H1 (cell line): Measurements from ENCODE around the gene PLXNA4. TPM values are rescaled to one million over a fixed set of nuclear protein-coding genes. Genes with fewer than 3 reads are reported as not detected.

ENCODE experiments used
- CTCF ChIA-PET: fragments of 300-600 bp; sonication (Branson Sonifier 250); formaldehyde crosslinking; loops from one replicate; lab custom pipeline; 2021; ENCODE audit not compliant: partially characterized antibody; lab: Charles Lee
- POLR2A ChIA-PET: fragments of 300-600 bp; sonication (Branson Sonifier 250); formaldehyde crosslinking; loops from one replicate; lab custom pipeline; 2021; ENCODE audit warnings: inconsistent platforms; ENCODE audit not compliant: partially characterized antibody; lab: Charles Lee
- DNase-seq, 2 experiments: peaks; one replicate each; pipeline versions ENCODE4 v3.0.0 to v3.0.0-alpha.2; 2010 to 2022; ENCODE audit warnings: low spot score in 2 of 2, low read depth in 1 of 2, mixed read lengths in 1 of 2
- FAIRE-seq: peaks from 2 replicates; lab custom pipeline; 2011; peaks lifted over from hg19 to GRCh38; lab: Jason Lieb, UNC
- H2AFZ ChIP-seq: 2 replicates; pipeline ENCODE4 v1.8.1; 2012; ENCODE audit warnings: low read length, inconsistent platforms
- H2AK5ac ChIP-seq: 2 replicates; pipeline ENCODE4 v1.6.1; 2013; ENCODE audit warnings: low read depth, low read length
- H2BK120ac ChIP-seq: replicated peaks from 2 replicates; pipeline ENCODE3; 2013; ENCODE audit warnings: low read depth, low read length, inconsistent platforms
- H2BK12ac ChIP-seq: 2 replicates; pipeline ENCODE4 v1.6.1; 2013; ENCODE audit warnings: low read depth, low read length
- H2BK15ac ChIP-seq: 2 replicates; pipeline ENCODE4 v1.6.1; 2013; ENCODE audit warnings: low read length
- H2BK20ac ChIP-seq: 2 replicates; pipeline ENCODE4 v1.6.1; 2013; ENCODE audit warnings: low read length
- H2BK5ac ChIP-seq: 2 replicates; pipeline ENCODE4 v1.6.1; 2013; ENCODE audit warnings: low read depth, low read length
- H3K14ac ChIP-seq: 2 replicates; pipeline ENCODE4 v1.6.1; 2013; ENCODE audit warnings: inconsistent platforms; ENCODE audit not compliant: insufficient read length
- H3K18ac ChIP-seq: 2 replicates; pipeline ENCODE4 v1.6.1; 2013; ENCODE audit warnings: low read length; ENCODE audit errors: extremely low read depth
- H3K23ac ChIP-seq: 2 replicates; pipeline ENCODE4 v1.6.1; 2013; ENCODE audit warnings: inconsistent platforms; ENCODE audit not compliant: insufficient read length
- H3K23me2 ChIP-seq: 2 replicates; pipeline ENCODE4 v1.6.1; 2013; ENCODE audit warnings: low read depth, low read length
- H3K27ac ChIP-seq: 2 replicates; pipeline ENCODE4 v1.6.1; 2011; ENCODE audit warnings: low read depth, low read length, inconsistent platforms
- H3K27me3 ChIP-seq, 4 experiments: replicated peaks in 1 of 4; 1 replicate in 1 of 4; 2 replicates in 3 of 4; pipeline versions ENCODE4 v1.6.1 to v1.8.1; 2011 to 2013; ENCODE audit warnings: low read length in 3 of 4, mild to moderate bottlenecking in 3 of 4, inconsistent platforms in 2 of 4, mixed read lengths in 2 of 4, moderate library complexity in 1 of 4; ENCODE audit not compliant: control insufficient read depth in 3 of 4, insufficient read depth in 3 of 4; ENCODE audit errors: extremely low read depth in 1 of 4
- H3K36me3 ChIP-seq, 4 experiments: 2 replicates each; pipeline versions ENCODE4 v1.6.1 to v1.8.1; 2011 to 2013; ENCODE audit warnings: mild to moderate bottlenecking in 4 of 4, low read length in 3 of 4, moderate library complexity in 2 of 4, control low read depth in 1 of 4, inconsistent platforms in 1 of 4; ENCODE audit not compliant: insufficient read depth in 4 of 4, control insufficient read depth in 2 of 4
- H3K4ac ChIP-seq: replicated peaks from 2 replicates; pipeline ENCODE3; 2013; ENCODE audit warnings: low read length, low read depth, mixed read lengths, inconsistent platforms; ENCODE audit not compliant: insufficient read length
- H3K4me1 ChIP-seq, 4 experiments: replicated peaks in 1 of 4; 1 replicate in 1 of 4; 2 replicates in 3 of 4; pipeline versions ENCODE4 v1.6.1 to v1.8.1; 2011 to 2013; ENCODE audit warnings: low read length in 3 of 4, inconsistent platforms in 2 of 4, mixed read lengths in 1 of 4; ENCODE audit not compliant: insufficient read depth in 4 of 4, control insufficient read depth in 3 of 4
- H3K4me2 ChIP-seq, 2 experiments: 2 replicates each; pipeline versions ENCODE4 v1.6.1 to v1.8.1; 2011 to 2013; ENCODE audit warnings: low read depth in 2 of 2, low read length in 2 of 2, control low read depth in 1 of 2, inconsistent platforms in 1 of 2, mild to moderate bottlenecking in 1 of 2; ENCODE audit not compliant: insufficient read depth in 1 of 2
- H3K4me3 ChIP-seq, 4 experiments: fragments of 200-600, 300-600 bp in 1 of 4; sonication (generic), shearing (Covaris generic), sonication (Bioruptor Twin) in 1 of 4; 2 replicates each; pipeline versions ENCODE4 v1.5.1 to v1.8.1; 2011 to 2016; ENCODE audit warnings: low read length in 4 of 4, low read depth in 3 of 4, control low read depth in 2 of 4, inconsistent platforms in 2 of 4, mild to moderate bottlenecking in 2 of 4, mixed read lengths in 1 of 4, moderate library complexity in 1 of 4; ENCODE audit not compliant: insufficient read depth in 2 of 4; ENCODE audit errors: extremely low read depth in 1 of 4
- H3K56ac ChIP-seq: replicated peaks from 2 replicates; pipeline ENCODE3; 2013; ENCODE audit warnings: low read depth, mild to moderate bottlenecking, mixed read lengths, low read length, inconsistent platforms; ENCODE audit not compliant: insufficient read length
- H3K79me1 ChIP-seq: 2 replicates; pipeline ENCODE4 v1.6.1; 2013; ENCODE audit warnings: low read depth, low read length, control low read depth
- H3K79me2 ChIP-seq, 2 experiments: 2 replicates each; pipeline versions ENCODE4 v1.6.1 to v1.8.1; 2012 to 2013; ENCODE audit warnings: low read length in 2 of 2, mild to moderate bottlenecking in 2 of 2, inconsistent platforms in 1 of 2; ENCODE audit not compliant: insufficient read depth in 2 of 2, control insufficient read depth in 1 of 2
- H3K9ac ChIP-seq, 4 experiments: replicated peaks in 1 of 4; 1 replicate in 1 of 4; 2 replicates in 3 of 4; pipeline versions ENCODE4 v1.6.1 to v1.8.1; 2011 to 2013; ENCODE audit warnings: low read depth in 3 of 4, low read length in 3 of 4, control low read depth in 2 of 4, mild to moderate bottlenecking in 2 of 4, moderate library complexity in 2 of 4, inconsistent platforms in 1 of 4; ENCODE audit errors: extremely low read depth in 1 of 4
- H3K9me3 ChIP-seq, 2 experiments: 2 replicates each; pipeline versions ENCODE4 v1.6.1 to v1.8.1; 2012 to 2013; ENCODE audit warnings: mild to moderate bottlenecking in 2 of 2, moderate library complexity in 2 of 2, control low read depth in 1 of 2, inconsistent platforms in 1 of 2, low read depth in 1 of 2, low read length in 1 of 2, mixed read lengths in 1 of 2; ENCODE audit not compliant: insufficient read depth in 2 of 2
- H4K20me1 ChIP-seq, 2 experiments: replicated peaks in 1 of 2; 2 replicates each; pipeline versions ENCODE3 to v1.8.1; 2011 to 2013; ENCODE audit warnings: inconsistent platforms in 2 of 2, low read length in 2 of 2, mild to moderate bottlenecking in 1 of 2; ENCODE audit not compliant: insufficient read depth in 2 of 2, control insufficient read depth in 1 of 2
- H4K5ac ChIP-seq: 2 replicates; pipeline ENCODE4 v1.6.1; 2013; ENCODE audit warnings: low read length, low read depth, mixed read lengths, inconsistent platforms; ENCODE audit not compliant: insufficient read length
- H4K8ac ChIP-seq: 2 replicates; pipeline ENCODE4 v1.8.0; 2013; ENCODE audit warnings: mild to moderate bottlenecking, moderate library complexity, low read length, inconsistent platforms; ENCODE audit not compliant: insufficient read depth; ENCODE audit errors: extremely low read depth
- H4K91ac ChIP-seq: replicated peaks from 2 replicates; pipeline ENCODE3; 2013; ENCODE audit warnings: low read length, mixed read lengths, inconsistent platforms; ENCODE audit not compliant: insufficient read length
- BACH1 ChIP-seq: IDR thresholded peaks from 2 replicates; pipeline ENCODE4 v1.6.1; 2012; ENCODE audit warnings: low read length, improper control_type of control experiment
- CBX5 ChIP-seq: fragments of 300-800, 300-1000 bp; sonication (generic); IDR thresholded peaks from 2 replicates; pipeline ENCODE4 v1.7.1; 2016; ENCODE audit warnings: antibody characterized with exemption, low read length, low read depth
- E2F6 ChIP-seq: IDR thresholded peaks from 2 replicates; pipeline ENCODE4 v1.6.1; 2012; ENCODE audit warnings: inconsistent platforms
- EP300 ChIP-seq, 2 experiments: IDR thresholded peaks; 1 replicate in 1 of 2; 2 replicates in 1 of 2; pipeline ENCODE4 v1.6.1; 2011 to 2012; ENCODE audit warnings: low read depth in 2 of 2, low read length in 2 of 2, mild to moderate bottlenecking in 2 of 2, borderline replicate concordance in 1 of 2, inconsistent platforms in 1 of 2, moderate library complexity in 1 of 2
- GTF2F1 ChIP-seq: IDR thresholded peaks from 2 replicates; pipeline ENCODE4 v1.6.1; 2012; ENCODE audit warnings: low read depth, low read length, improper control_type of control experiment, borderline replicate concordance
- PHF8 ChIP-seq: fragments of 200-600 bp; sonication (generic); conservative IDR thresholded peaks from 2 replicates; pipeline ENCODE4 v1.7.1; 2012; ENCODE audit warnings: low read depth, mild to moderate bottlenecking, inconsistent platforms, low read length, moderate library complexity
- RAD21 ChIP-seq, 2 experiments: IDR thresholded peaks in 1 of 2; conservative IDR thresholded peaks in 1 of 2; 2 replicates each; pipeline ENCODE4 v1.6.1; 2011; ENCODE audit warnings: low read depth in 2 of 2, low read length in 2 of 2, improper control_type of control experiment in 1 of 2, inconsistent platforms in 1 of 2, mild to moderate bottlenecking in 1 of 2, moderate library complexity in 1 of 2
- RBBP5 ChIP-seq: IDR thresholded peaks from 2 replicates; pipeline ENCODE4 v1.7.1; 2012; ENCODE audit warnings: low read depth, mild to moderate bottlenecking, inconsistent platforms, low read length, moderate library complexity, borderline replicate concordance
- RXRA ChIP-seq: IDR thresholded peaks from 2 replicates; pipeline ENCODE4 v1.6.1; 2011; ENCODE audit warnings: low read depth, mild to moderate bottlenecking, low read length, moderate library complexity; ENCODE audit not compliant: insufficient read depth
- SUZ12 ChIP-seq: fragments of 200-600 bp; sonication (generic); IDR thresholded peaks from 2 replicates; pipeline ENCODE4 v1.6.1; 2012; ENCODE audit warnings: mild to moderate bottlenecking, inconsistent platforms, low read length, moderate library complexity, mixed read lengths
- TBP ChIP-seq: IDR thresholded peaks from 2 replicates; pipeline ENCODE4 v1.6.1; 2011; ENCODE audit warnings: low read depth, low read length, improper control_type of control experiment
- TEAD4 ChIP-seq: IDR thresholded peaks from 2 replicates; pipeline ENCODE4 v1.6.1; 2012; ENCODE audit warnings: low read depth, low read length, inconsistent platforms, mixed read lengths
- WGBS, 2 experiments: shearing (Covaris generic) in 1 of 2; methylation state at CpG; one replicate each; pipeline versions ENCODE4 v1.1.6 to v1.1.7; 2013 to 2015; ENCODE audit warnings: low lambda C conversion rate in 2 of 2, mixed read lengths in 2 of 2, inconsistent platforms in 1 of 2, low coverage in 1 of 2, missing lambda C conversion rate in 1 of 2; ENCODE audit not compliant: insufficient replicate concordance in 2 of 2, insufficient coverage in 1 of 2, insufficient read length in 1 of 2; ENCODE audit errors: extremely low coverage in 1 of 2, missing lambda C conversion rate in 1 of 2; 5-methylcytosine and 5-hydroxymethylcytosine counted together
- polyA plus RNA-seq, 7 experiments: library from polyadenylated mRNA; depleted of rRNA in 3 of 7; stranded (reverse) in 5 of 7; unstranded in 2 of 7; fragments of >200 nt in 5 of 7; fragments of 200-250 nt in 2 of 7; gene quantifications; 1 replicate in 5 of 7; 2 replicates in 1 of 7; 4 replicates in 1 of 7; pipeline versions ENCODE4 v1.2.1 to v1.2.3, GENCODE V29; 2011 to 2013; ENCODE audit warnings: missing spikeins in 2 of 7, mixed read lengths in 2 of 7
- total RNA-seq: library from RNA; stranded (reverse); fragmentation: NEBNext Ultra II Directional; extraction: Animal tissue kit (Norgen Biotek cat#: 25700); gene quantifications from 2 replicates; pipeline ENCODE4 v1.2.1, GENCODE V29; 2021

The PLXNA4 gene
- total and polyA plus RNA-seq, 2 of the 8 experiments (the other 6 are each of a cell fraction or from before 2014, with no cell fraction given) = 0.76 to 0.79 TPM

- Histone ChIP-seq H2AK5ac (no peak overlapping the region), H3K9me3 (no peaks in the 10 kb centered on the region), H2BK12ac (no peak overlapping the region), H3K27ac (no peak overlapping the region), H3K36me3 (no peaks in the 10 kb centered on the region), H3K56ac (no peak overlapping the region), H2BK15ac (no peak overlapping the region), H3K79me1 (no peaks in the 10 kb centered on the region), H3K23me2 (peaks cover 3% of the 10 kb centered on the region; the same call in 1 of the 2 replicates), H3K4me1 (peaks cover 0 to 3% (median 0%) of the 10 kb centered on the region in 4 experiments; a peak in 3 of 7 replicates), H3K4me2 (no peak overlapping the region), H3K14ac (no peak overlapping the region), H3K79me2 (no peaks in the 10 kb centered on the region), H3K23ac (no peak overlapping the region), H3K4me3 (no peak overlapping the region), H4K5ac (no peak overlapping the region), H3K4ac (no peak overlapping the region), H3K9ac (no peak overlapping the region), H3K27me3 (no peaks in the 10 kb centered on the region; a peak in 1 of 7 replicates), H4K20me1 (peaks cover 0 to 2% of the 10 kb centered on the region in 2 experiments), H4K8ac (no peak overlapping the region), H2BK120ac (no peak overlapping the region), H2BK20ac (no peak overlapping the region), H2BK5ac (no peak overlapping the region), H4K91ac (no peak overlapping the region), H2AFZ (no peak overlapping the region), H3K18ac (no peak overlapping the region)
- ChIA-PET CTCF (interaction anchor here (1.0 kb wide), 1 partner anchor 17 kb away, joined by 3 read pairs; no protein-coding TSS in a partner anchor), POLR2A (interaction anchor here (0.6 kb wide), 1 partner anchor 1034 kb away, joined by 3 read pairs; no protein-coding TSS in a partner anchor)
- DNase-seq (no peak), FAIRE-seq (no peak)
- 93% methylated on average over 8 of the region's 8 CpGs; no CpG with 5 or more reads in 1 of the 2 experiments for WGBS, 2 experiments
- TF ChIP-seq RXRA = no peak
- no peak for TF ChIP-seq BACH1
- no peak for TF ChIP-seq PHF8
- TF ChIP-seq CBX5 = no peak
- no peak for TF ChIP-seq TEAD4
- TF ChIP-seq GTF2F1 = no peak
- no peak for TF ChIP-seq RAD21 (IDR thresholded peaks at IDR 0.05 in 1 of 2, conservative IDR thresholded peaks at IDR 0.05 in 1 of 2; ENCODE audit: low read depth in 2 of 2, low read length in 2 of 2)
- no peak for TF ChIP-seq RBBP5
- no peak for TF ChIP-seq TBP
- no peak for TF ChIP-seq E2F6
- no peak for TF ChIP-seq SUZ12
- TF ChIP-seq EP300 (IDR thresholded peaks at IDR 0.05; ENCODE audit: borderline replicate concordance in 1 of 2, low read depth in 2 of 2, low read length in 2 of 2) = no peak
Observed at GRCh38 chr7:132491391-132491945, 84.8 kb downstream of the PLXNA4 start.
